GM21576 (cell line): ENCODE results near the gene BCAS1.

Source experiments
- ATAC-seq: cut with Tn5 transposase; IDR thresholded peaks from one replicate; pipeline ENCODE4 v1.9.1; 2021; ENCODE audit warnings: mild to moderate bottlenecking, moderate library complexity; ENCODE audit not compliant: unreplicated experiment

The BCAS1 gene

GRCh38 chr20:54070187-54070987 lies at the start of gene BCAS1:
BCAS1 (minus strand) TSS chr20:54070594; CDS start chr20:54058718, 11,876 bp downstream.
- ATAC-seq = no peak

DNA sequence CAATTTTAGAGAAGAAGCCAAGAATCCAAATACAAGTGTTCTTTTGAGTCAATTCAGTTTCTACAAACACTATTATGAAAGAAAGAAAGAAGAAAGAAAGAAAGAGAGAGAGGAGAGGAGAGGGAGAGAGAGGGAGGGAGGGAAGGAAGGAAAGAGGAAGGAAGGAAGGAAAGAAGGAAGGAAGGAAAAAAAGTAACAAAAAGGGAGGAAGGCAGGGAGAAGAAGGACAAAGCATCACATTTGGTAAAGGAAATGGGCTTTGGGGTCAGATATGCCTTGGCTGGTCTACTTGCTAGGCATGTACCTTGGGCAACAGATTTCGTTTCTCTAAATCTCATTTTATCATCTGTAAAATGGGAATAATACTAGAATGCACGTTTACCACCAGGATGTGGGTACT lies 49.4 kb upstream of the BCAS1 start:
- ATAC-seq = no peak

GRCh38 chr20:54118220-54119001 lies 48.0 kb upstream of the BCAS1 start:
- ATAC-seq = no peak

DNA sequence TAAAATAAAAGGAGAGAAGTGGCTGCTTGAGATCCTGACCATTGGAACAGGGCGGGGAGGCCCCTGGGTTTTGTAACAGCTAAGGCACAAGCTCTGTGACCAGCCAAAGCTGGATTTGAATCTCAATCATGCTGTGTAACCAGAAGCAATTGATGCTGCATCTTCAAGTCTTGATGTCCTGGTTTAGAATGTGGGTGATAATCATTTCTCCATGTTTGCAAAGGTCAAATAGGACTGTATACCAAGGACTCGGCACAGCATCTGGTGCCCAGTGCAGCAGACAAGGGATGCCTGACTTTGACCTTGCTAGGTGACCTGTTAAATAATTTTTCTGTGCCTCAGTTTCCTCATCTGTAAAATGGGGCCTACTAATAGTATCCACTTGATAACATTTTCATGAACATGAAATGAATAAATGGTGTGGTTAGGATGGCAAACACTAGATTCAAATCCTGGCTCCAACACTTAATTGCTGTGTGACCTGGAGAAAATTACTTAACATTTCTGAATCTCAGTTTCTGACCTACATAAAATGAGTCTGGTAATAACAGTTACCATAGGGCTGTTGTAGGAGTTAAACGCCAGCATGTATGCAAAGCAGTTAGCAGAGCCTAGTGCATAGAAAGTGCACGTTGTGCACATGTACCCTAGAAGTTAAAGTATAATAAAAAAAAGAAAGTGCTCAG lies 46.3 kb upstream of the BCAS1 start:
- ATAC-seq = no peak

GRCh38 chr20:54115172-54115854 lies 44.9 kb upstream of the BCAS1 start:
- ATAC-seq = no peak

DNA sequence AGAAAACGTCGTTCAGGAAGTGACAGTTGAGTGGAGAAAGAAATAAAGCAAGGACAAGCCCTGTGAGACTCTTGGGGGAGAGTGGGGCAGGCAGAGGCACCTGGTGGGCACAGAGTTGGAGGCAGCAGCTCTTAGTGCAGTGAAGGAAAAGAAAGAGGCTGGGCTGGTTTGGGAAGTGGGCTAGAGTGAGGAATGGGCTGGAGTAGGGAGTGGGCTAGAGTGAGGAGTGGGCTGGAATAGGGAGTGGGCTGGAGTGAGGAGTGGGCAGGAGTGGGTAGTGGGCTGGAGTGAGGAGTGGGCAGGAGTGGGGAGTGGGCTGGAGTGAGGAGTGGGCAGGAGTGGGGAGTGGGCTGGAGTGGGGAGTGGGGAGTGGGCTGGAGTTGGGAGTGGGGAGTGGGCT lies 43.7 kb upstream of the BCAS1 start:
- no peak for ATAC-seq

DNA sequence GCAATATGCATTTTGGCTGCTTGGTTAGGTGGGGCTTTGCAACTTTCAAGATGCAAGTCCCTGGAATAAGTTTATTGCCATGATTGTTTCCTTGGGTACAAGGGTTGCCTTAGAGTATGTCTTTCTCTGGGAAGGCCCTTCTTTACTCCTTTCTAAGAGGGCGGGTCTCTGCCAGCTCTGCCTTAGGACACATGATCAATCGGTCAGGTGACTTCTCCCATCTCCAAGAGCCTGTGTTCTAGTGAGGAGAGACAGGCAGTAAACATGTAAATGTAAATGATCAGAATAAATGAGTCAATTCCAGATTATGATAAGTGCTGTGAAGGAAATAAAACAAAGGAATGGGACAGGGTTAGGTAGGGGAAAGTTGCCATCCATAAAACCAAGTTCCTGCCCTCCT lies 43.2 kb upstream of the BCAS1 start:
- ATAC-seq = no peak

- no peak for ATAC-seq
Measured at GRCh38 chr20:54112221-54112884, 42.0 kb upstream of the BCAS1 start.

- no peak for ATAC-seq
Measured at GRCh38 chr20:54111460-54111859, 41.1 kb upstream of the BCAS1 start.

DNA sequence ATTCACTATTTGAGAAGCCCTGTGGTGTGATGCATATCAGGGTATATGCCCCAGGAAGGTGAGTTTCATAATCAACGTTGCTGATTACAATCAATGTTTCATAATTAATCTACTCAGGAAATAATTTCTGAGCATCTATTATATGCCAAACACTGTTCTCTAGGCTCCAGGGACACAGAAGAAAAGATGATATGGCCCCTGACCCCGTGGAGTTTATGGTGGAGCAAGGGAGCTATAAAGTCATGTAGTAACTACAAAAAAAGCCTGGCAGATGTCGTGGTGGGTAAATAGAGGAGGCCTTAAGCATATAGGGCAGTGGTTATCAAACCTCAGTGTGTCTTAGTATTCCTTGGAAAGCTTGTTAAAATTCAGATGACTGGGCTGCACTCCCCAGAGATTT lies 40.1 kb upstream of the BCAS1 start:
- no peak for ATAC-seq

DNA sequence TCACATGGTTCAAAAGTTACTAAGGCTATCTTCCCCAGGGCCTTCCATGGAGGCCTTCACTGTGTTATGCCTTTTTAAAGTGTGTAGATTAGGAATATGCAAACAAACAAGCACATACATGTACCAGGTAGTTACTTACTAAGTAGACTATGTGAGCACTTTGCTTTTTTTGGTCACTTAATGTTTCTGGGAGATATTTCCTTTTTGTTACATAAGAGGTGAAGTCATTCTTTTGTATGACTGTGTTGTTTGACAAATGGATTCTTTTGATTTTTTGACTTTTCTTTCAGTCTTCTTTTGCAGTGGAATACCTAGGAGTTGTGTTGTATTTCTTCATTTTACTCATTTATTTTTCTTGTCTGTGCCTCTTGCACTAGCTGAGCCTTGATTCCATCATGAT lies 39.6 kb upstream of the BCAS1 start:
- no peak for ATAC-seq

GRCh38 chr20:54108817-54109216 lies 38.4 kb upstream of the BCAS1 start:
- ATAC-seq = no peak

DNA sequence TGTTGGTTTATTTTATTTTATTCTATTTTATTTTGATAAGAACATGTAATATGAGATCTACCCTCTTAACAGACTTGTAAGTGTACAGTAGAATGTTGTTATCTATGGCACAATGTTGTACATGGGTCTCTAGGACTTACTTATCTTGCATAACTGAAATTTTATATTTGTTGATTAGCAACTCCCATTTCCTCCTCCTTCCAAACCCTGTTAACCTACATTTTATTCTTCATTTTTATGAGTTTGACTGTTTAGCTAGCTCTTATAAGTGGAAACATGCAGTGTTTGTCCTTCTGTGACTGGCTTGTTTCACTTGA lies 37.9 kb upstream of the BCAS1 start:
- ATAC-seq = no peak

DNA sequence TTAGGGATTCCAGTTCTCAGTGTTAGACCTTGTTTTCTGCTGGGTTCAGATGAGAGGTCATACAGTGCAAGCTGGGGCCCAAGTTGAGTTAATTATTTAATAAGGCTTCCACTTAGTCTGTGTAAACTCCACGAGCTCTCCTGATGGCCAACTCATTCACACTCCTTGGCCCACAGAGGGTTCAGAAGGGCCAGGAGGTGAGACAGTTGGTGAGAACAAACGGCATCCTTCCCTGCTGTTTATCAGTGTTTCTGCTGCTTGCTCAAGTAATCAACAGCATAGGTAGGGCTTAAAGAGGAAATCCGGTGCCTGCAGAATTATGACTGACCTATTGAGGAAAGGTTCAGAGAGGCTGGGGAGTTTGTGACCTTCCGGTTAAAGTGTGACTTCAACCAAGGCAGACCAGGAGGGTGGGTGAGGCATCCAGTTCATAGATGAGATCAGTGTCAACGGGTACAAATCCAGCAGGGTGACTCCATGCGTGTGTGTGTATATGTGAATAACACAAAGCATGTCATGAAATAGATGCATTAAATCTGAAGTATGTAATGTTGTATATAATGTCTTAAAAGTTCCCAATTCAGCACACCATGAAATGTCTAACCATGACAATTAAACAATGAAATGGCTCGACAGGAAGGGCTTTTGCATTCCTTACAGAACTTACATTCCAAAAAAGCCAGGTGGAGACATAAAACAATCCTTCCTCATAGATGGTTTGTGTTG lies 37.4 kb upstream of the BCAS1 start:
- ATAC-seq = no peak

GRCh38 chr20:54107181-54107580 lies 36.8 kb upstream of the BCAS1 start:
- no peak for ATAC-seq

DNA sequence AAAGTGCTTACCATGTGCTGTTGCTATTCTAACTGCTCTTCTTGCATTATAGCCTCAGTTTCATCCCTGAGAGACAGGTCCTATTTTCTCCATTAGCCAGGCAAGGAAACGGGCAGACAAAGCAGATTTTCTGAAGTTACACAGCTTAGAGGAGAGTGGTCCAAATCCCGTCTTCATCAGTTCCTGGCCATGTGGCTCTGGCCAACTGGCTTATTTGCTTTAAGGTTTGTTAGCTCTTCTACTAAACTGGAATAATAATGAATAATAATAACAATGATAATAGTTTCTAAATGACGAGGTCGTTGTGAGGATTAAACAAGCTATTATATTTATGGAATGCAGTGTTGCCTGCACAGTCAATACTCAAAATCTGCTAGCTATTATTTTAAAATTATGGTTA lies 35.8 kb upstream of the BCAS1 start:
- ATAC-seq = no peak

GRCh38 chr20:54105653-54106052 lies 35.3 kb upstream of the BCAS1 start:
- no peak for ATAC-seq

DNA sequence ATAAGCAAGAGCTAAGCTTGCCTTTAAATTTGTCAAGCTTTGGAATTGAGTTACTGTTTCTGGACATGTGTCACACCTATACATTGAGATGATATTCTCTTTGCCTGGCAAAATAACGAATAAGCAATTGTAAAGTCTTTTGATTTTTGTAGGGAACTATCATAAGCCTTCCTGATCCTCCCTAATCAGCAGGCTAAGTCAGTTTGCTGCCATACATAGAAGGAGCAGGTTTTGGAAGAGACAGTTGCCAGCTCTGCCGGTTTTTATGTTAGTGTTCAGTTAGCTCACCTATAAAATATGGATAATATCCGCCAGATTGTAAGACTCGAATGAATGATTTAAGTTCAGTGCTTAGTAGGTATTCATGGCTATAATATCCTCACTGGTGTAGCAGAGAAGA lies 34.4 kb upstream of the BCAS1 start:
- no peak for ATAC-seq

GRCh38 chr20:54103762-54104600 lies 33.6 kb upstream of the BCAS1 start:
- no peak for ATAC-seq
